ENCODE results near the gene RNF34. TPM values are rescaled to one million over a fixed set of nuclear protein-coding genes. Genes with fewer than 3 reads are reported as not detected.
A peak's percentile ranks its signal among the peaks of the same experiment; 100 is the strongest.

The RNF34 gene
- total RNA-seq, 4 donors from 2014 or later = 39.8 to 44.7 (median 41.6) TPM

DNA sequence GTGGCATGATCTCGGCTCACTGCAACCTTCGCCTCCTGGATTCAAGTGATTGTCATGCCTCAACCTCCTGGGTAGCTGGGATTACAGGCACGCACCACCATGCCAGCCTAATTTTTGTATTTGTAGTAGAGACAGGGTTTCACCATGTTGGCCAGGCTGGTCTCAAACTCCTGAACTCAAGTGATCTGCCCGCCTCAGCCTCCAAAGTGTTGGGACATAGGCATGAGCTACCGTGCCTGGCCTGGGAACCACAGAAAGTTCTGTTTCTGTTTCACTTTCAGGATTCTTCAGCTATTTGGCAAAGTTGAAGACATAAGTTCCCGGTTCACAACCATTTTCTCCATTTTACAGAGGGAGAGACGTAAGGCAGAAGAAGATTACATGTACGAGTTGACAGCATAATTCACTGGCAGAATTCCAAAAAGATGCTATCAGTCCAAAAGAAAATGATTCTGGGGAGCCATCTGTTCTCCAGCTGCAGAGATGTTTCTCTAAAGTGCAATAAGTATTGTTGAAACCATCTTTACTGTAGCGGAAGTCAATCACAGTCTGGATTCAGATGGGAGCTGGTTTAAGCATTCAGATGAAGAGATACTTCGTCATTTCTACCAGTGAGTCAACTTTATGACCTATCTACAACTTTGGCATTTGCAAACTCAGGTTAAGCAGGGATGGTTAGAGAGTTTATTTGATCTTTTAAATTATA, 8.1 kb upstream of the RNF34 start:
- 63 to 68% methylated on average over 10 of the region's 10 CpGs for WGBS, 2 donors
- peak in 1 of 2 donors; percentile 5 for DNase-seq (ENCODE audit: low spot score in 2 of 2)
- H3K4me3 ChIP-seq = peak overlapping the region in 2 of 4 donors; percentile 7 to 9
- no peaks in the 10 kb centered on the region for H3K27me3 ChIP-seq
- H3K36me3 ChIP-seq = no peaks in the 10 kb centered on the region
- no peaks in the 10 kb centered on the region for H3K9me3 ChIP-seq
- no peak for TF ChIP-seq POLR2A (IDR thresholded peaks at IDR 0.05)
- no peak for TF ChIP-seq EP300 (IDR thresholded peaks at IDR 0.05)
- TF ChIP-seq, protein P1, sequence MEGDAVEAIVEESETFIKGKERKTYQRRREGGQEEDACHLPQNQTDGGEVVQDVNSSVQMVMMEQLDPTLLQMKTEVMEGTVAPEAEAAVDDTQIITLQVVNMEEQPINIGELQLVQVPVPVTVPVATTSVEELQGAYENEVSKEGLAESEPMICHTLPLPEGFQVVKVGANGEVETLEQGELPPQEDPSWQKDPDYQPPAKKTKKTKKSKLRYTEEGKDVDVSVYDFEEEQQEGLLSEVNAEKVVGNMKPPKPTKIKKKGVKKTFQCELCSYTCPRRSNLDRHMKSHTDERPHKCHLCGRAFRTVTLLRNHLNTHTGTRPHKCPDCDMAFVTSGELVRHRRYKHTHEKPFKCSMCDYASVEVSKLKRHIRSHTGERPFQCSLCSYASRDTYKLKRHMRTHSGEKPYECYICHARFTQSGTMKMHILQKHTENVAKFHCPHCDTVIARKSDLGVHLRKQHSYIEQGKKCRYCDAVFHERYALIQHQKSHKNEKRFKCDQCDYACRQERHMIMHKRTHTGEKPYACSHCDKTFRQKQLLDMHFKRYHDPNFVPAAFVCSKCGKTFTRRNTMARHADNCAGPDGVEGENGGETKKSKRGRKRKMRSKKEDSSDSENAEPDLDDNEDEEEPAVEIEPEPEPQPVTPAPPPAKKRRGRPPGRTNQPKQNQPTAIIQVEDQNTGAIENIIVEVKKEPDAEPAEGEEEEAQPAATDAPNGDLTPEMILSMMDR (IDR thresholded peaks at IDR 0.05) = no peak
- H3K4me1 ChIP-seq = peaks cover 0 to 6% (median 2%) of the 10 kb centered on the region in 4 donors
- H3K27ac ChIP-seq = no peak overlapping the region

DNA sequence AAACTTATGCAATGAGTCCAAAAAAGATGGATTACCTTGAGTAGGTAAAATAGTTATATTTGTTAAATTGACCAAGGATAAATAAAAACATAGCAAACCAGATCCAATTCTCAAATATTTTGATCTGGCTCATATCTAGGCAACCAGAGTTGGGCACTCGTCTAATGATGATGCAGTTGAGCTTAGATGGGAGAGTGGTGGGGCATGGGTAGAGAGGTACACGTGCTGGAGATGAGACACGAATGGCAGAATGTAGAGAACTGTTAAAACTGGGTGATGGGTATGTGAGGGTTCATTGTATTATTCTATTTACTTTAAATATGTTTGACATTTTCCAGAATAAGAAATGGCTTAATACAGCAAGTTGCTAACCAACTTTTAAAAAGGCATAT, 7.6 kb upstream of the RNF34 start:
- no peaks in the 10 kb centered on the region for H3K36me3 ChIP-seq
- H3K9me3 ChIP-seq = no peaks in the 10 kb centered on the region
- no peak for DNase-seq (ENCODE audit: low spot score in 2 of 2)
- H3K27me3 ChIP-seq = no peaks in the 10 kb centered on the region
- WGBS, 2 donors = 74 to 86% methylated on average over 3 of the region's 3 CpGs
- peaks cover 0 to 6% (median 2%) of the 10 kb centered on the region in 4 donors for H3K4me1 ChIP-seq
- TF ChIP-seq, protein P1 (IDR thresholded peaks at IDR 0.05) = no peak
- TF ChIP-seq EP300 (IDR thresholded peaks at IDR 0.05) = no peak
- no peak for TF ChIP-seq POLR2A (IDR thresholded peaks at IDR 0.05)
- H3K27ac ChIP-seq = no peak overlapping the region
- no peak overlapping the region for H3K4me3 ChIP-seq

DNA sequence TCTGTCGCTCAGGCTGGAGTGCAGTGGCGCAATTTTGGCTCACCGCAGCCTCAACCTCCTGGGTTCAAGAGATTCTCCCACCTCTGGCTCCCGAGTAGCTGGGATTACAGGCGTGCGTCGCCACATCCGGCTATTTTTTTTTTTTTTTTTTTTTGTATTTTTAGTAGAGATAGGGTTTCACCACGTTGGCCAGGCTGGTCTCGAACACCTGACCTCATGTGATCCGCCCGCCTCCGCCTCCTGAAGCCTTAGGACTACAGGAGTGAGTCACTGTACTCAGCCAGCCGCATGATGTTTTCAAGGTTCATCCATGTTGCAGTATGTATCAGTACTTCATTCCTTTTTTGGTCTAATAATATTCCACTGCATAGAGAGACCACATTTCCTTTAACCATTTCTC, 2.4 kb upstream of the RNF34 start:
- H3K4me1 ChIP-seq = peaks cover 0 to 31% (median 9%) of the 10 kb centered on the region in 4 donors
- 97% methylated on average over 14 of the region's 14 CpGs for WGBS, 2 donors
- no peak overlapping the region for H3K27ac ChIP-seq
- H3K9me3 ChIP-seq = no peaks in the 10 kb centered on the region
- no peaks in the 10 kb centered on the region for H3K27me3 ChIP-seq
- H3K4me3 ChIP-seq = no peak overlapping the region
- TF ChIP-seq POLR2A (IDR thresholded peaks at IDR 0.05) (no peak), EP300 (IDR thresholded peaks at IDR 0.05) (no peak)
- TF ChIP-seq, protein P1 (IDR thresholded peaks at IDR 0.05) = no peak
- no peak for DNase-seq (ENCODE audit: low spot score in 2 of 2)
- H3K36me3 ChIP-seq = no peaks in the 10 kb centered on the region

DNA sequence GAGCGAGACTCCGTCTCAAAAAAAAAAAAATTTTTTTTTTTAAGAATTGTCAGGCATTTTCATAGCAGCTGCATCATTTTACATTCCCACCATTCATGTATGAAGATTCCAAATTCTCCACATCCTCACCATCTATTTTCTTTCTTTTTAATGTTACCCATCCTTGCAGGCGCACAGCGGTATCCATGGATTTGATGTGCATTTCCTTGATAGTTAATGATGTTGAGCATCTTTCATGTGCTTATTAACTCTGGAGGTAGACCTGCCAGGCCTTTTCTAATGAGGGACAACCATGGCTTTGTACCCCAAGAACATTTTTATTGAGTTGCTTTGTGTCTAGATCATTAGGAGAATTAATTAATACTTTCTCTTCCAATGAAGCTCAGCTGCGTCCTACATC, 1.6 kb upstream of the RNF34 start:
- H3K27me3 ChIP-seq = no peaks in the 10 kb centered on the region
- no peaks in the 10 kb centered on the region for H3K9me3 ChIP-seq
- no peak for DNase-seq (ENCODE audit: low spot score in 2 of 2)
- H3K4me3 ChIP-seq = no peak overlapping the region
- H3K36me3 ChIP-seq = peaks cover 0 to 5% (median 0%) of the 10 kb centered on the region in 3 donors
- H3K4me1 ChIP-seq = peaks cover 0 to 37% (median 9%) of the 10 kb centered on the region in 4 donors
- TF ChIP-seq, protein P1 (IDR thresholded peaks at IDR 0.05) = no peak
- no peak for TF ChIP-seq EP300 (IDR thresholded peaks at IDR 0.05)
- H3K27ac ChIP-seq = no peak overlapping the region
- WGBS, 2 donors = 93 to 94% methylated on average over 5 of the region's 5 CpGs

DNA sequence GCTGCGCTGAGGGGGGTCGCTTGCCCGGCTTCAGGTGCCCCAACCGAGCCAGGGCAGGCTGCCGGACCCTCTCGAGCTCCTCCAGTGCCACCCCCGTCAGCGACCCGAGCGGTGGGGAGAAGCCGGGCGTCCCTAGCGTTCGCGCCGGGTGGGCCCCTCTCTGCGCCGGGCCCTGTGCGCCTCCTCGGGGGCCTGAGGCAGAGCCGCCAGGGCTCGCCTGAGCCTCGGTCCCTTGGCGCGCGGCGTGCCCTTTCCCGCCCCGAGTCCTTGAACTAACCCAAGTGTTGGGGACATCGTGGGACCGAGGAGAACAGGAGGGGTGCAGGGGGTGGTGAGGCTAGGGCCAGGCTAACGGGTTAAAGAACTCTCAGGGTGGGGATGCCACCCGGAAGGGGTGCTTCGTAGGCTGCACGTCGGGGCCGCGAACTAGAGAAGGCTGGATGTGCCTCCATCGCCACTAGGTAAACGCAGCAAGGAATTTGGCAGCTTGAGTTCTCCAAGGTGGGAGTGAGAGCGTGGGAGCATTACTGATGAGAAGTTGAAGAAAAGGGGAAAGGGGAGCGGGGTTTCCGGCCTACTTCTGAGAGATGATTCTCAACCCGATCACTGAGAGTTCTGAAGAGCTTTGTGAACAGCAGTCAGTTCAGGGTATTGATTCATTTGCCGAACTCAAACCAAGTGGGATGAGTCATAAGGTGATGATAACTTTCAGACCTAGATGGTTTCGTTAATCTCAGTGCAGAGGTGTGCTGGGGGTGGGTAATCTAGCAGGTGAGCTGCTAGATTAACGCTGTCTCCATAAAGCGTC, 618 bp downstream of the RNF34 start:
- H3K27ac ChIP-seq = peak overlapping the region; percentile 68 to 96 (median 92)
- WGBS, 2 donors = 3% methylated on average over 19 to 28 of the region's 48 CpGs
- no peaks in the 10 kb centered on the region for H3K27me3 ChIP-seq
- H3K36me3 ChIP-seq = peaks cover 0 to 15% (median 0%) of the 10 kb centered on the region in 3 donors
- DNase-seq (ENCODE audit: low spot score in 2 of 2) = peak in 1 of 2 donors; percentile 13
- no peak for TF ChIP-seq POLR2A (IDR thresholded peaks at IDR 0.05)
- no peaks in the 10 kb centered on the region for H3K9me3 ChIP-seq
- peak overlapping the region; percentile 71 to 95 (median 92) for H3K4me3 ChIP-seq
- H3K4me1 ChIP-seq = peaks cover 0 to 37% (median 9%) of the 10 kb centered on the region in 4 donors

Measured in tibial nerve (tissue), 4 donors.